Aortic smooth muscle cell (primary cell): ENCODE results near the gene SIGLEC1. TPM values are rescaled to one million over a fixed set of nuclear protein-coding genes. Genes with fewer than 3 reads are reported as not detected.

Source experiments
- total RNA-seq: library from RNA; depleted of rRNA; stranded (reverse); fragments of >200 nt; gene quantifications from 2 replicates; pipeline ENCODE4 v1.2.3, GENCODE V29; 2014

The SIGLEC1 gene
- not detected in 2 replicates for total RNA-seq

DNA sequence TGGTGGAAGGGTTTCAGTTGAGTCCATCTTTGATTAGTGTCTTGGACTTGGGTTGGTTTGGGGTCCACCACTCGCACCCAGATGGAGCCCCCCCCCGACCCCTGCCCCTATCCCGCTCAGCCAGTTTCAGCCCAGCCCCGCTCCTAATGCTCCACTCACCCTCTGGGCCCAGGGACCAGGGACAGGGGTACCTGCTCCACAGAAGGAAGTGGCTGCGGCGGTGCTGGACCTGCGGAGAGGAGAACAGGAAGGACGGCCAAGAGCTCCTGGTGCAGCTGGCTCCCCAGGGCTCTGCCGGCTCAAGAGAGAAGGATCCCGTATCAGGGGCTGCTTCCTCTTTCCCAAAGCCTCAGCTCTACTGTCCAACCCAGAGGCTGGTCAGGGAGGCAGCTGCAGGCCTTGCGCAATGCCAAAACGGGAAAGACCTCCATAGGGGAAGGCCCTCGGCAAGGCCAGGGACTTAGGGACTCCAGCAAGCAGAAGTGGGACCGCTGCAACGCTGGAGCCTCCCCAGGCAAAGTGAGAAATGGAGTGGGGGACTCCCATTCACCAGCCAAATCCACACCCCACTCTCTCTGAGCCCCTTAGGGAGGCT, at the start of gene SIGLEC1:
SIGLEC1 (minus strand) TSS at position 322 of the 595 bp plus-strand sequence. CDS start 5,472 bp downstream, outside the sequence.

DNA sequence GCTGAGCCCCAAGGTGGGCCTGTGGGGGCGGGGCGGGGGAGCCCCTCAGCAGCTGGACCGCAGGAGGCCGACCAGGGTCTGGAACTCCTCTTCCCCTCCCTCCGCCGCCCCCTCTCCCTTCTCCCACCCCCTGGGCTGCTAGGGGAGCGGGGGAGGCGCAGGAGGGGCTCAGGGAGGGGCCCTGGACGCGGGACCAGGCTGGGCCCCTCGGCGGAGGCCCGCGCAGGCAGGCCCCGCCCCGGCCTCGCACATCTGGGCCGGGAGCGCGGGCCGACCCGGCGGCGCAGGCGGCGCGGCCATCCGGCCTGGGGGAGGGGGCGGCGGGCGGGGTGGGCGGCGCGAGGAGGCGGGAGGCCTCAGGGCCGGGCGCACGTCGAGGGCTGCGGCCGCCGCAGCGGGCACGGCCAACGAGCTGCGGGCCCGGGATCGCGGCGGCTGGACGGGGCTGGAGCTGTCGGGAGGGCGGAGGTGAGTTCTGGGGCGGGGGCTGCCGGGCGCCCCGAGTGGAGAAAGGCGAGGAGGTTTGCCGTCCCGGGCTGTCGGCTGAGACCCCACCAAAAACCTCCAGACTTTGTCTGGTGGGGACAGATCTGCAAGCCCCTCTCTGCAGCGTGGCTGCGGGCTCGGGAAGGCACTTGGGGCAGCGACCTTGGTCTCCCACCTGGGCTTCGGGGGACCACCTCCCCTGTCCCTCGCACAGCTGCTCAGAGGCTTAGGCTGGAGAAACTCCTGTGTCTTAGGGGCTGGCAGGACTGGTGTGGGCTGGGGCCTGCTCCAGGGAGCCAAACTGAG, 20.1 kb upstream of the SIGLEC1 start, which contains the start of gene HSPA12B:
HSPA12B (plus strand) TSS at position 359 of the 792 bp plus-strand sequence. CDS start 5,990 bp downstream, outside the sequence.

DNA sequence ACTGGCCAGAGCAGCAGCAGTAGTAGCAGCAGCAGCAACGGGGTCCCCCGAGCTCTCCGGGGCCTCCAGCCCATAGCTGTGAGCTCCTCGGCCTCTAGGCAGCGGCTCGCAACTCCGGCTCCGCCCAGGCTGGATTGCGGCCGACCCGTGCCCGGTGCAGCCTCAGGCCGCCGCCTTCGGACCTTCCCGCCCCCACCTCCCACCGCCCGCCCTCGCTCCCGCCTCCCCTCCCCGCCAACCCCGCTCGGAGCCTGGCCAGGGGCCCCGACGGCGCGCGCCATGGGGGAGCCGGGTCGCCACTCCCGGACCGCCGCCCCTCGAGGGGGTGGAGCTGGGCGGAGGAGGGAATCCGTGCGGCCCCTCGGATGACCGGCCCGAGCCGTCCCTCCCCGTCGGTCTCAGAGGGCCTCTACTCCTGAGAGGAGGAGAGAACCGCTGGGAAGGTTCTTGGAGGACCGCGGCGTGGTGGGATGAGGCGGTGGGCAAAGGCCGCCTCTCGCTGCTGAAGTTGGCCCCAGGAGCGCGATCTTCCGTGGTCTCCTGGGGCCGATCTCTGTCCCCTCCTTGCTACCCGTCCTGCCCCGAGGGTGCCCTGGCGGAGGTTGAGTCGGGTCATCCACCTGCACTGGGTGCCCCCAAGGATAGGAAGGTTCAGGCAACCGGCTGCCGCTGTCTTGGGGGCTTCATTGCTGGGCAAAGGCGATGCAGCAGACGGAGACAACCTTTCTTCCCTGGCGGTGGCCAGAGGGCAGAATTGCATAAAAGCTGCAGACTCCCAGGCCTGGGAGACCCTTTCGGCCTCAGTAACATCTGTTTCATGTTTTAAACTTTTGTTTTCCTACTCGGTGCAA, 30.2 kb downstream of the SIGLEC1 start, which contains the start of gene ADAM33:
ADAM33 (minus strand) TSS at position 80 of the 851 bp plus-strand sequence; CDS start at position 74, 6 bp downstream.

DNA sequence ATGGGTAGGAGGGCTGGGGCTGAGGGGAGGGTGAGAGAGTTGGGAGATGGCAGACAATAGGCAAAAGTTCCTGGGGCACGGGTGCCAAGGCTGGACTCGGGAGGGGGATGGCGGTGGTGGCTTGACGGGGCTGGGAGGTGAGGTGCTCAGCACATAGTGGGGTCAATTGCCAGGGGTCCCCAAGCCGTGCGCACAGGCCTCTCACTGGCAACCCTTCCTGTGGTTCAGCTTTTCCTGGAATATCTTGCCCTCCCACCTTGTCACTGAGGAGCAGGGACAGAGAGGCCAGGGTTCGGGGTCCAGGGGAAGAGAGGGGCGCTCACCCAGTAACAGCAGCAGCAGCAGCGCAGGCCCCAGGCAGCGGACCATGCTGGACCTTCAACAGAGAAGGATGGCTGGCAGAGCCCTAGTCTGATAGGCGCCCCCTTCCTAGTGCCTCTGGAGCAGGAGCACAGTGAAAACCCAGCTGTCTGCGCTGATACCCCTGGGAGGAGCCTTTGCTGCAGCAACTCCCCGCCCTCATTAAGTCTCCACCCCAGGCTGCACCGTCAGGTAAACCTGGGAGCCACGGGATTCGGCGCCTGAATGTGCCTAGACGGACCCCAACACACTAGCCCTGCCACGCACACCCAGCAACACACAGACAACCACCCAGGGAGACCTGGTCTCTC, 49.2 kb downstream of the SIGLEC1 start, which contains the start of gene GFRA4:
GFRA4 (minus strand) TSS at position 369 of the 671 bp plus-strand sequence; CDS start at position 369, 0 bp downstream.

Other genes starting within 250 kb of the SIGLEC1 start
- 41.1 and 48.4 TPM in 2 replicates for gene ATRN, start 241.6 kb downstream of the SIGLEC1 start, total RNA-seq
- not detected in 2 replicates for gene GFRA4, start 49.2 kb downstream of the SIGLEC1 start, total RNA-seq
- 21.0 and 29.2 TPM in 2 replicates for gene ADAM33, start 30.6 kb downstream of the SIGLEC1 start, total RNA-seq
- 0.31 and 0.53 TPM in 2 replicates for gene HSPA12B, start 20.1 kb upstream of the SIGLEC1 start, total RNA-seq
- gene ADISSP, start 55.2 kb upstream of the SIGLEC1 start, total RNA-seq, result 16.2 and 17.3 TPM in 2 replicates
- gene SPEF1, start 68.8 kb upstream of the SIGLEC1 start, total RNA-seq, result 0.12 and 0.13 TPM in 2 replicates
- 116 and 144 TPM in 2 replicates for gene CENPB, start 74.1 kb upstream of the SIGLEC1 start, total RNA-seq
- gene CDC25B, start 83.7 kb upstream of the SIGLEC1 start, total RNA-seq, result 32.1 and 42.0 TPM in 2 replicates
- 16.4 and 19.3 TPM in 2 replicates for gene AP5S1, start 107.9 kb upstream of the SIGLEC1 start, total RNA-seq
- gene MAVS, start 134.2 kb upstream of the SIGLEC1 start, total RNA-seq, result 13.6 and 14.9 TPM in 2 replicates
- gene PANK2, start 176.8 kb upstream of the SIGLEC1 start, total RNA-seq, result 50.5 and 52.6 TPM in 2 replicates